Parathyroid adenoma (tissue), 2 donors: Measurements from ENCODE around the gene FRK.

Experiments used
- H2AFZ ChIP-seq: fragments of 300-600 bp; sonication (generic); one replicate; pipeline ENCODE4 v1.7.0; 2017; ENCODE audit warnings: antibody characterized with exemption, mild to moderate bottlenecking
- H3K27ac ChIP-seq: fragments of 300-600 bp; sonication (generic); one replicate; pipeline ENCODE4 v1.7.0; 2017
- H3K27me3 ChIP-seq: fragments of 300-600 bp; sonication (generic); one replicate; pipeline ENCODE4 v1.7.0; 2017; ENCODE audit warnings: low read length; ENCODE audit not compliant: control insufficient read depth, insufficient read depth
- H3K36me3 ChIP-seq: fragments of 300-600 bp; sonication (generic); one replicate; pipeline ENCODE4 v1.7.0; 2017; ENCODE audit warnings: low read length; ENCODE audit not compliant: control insufficient read depth, insufficient read depth
- H3K4me1 ChIP-seq: fragments of 300-600 bp; sonication (generic); one replicate; pipeline ENCODE4 v1.7.0; 2017; ENCODE audit warnings: control low read depth
- H3K4me2 ChIP-seq: fragments of 300-600 bp; sonication (generic); one replicate; pipeline ENCODE4 v1.7.0; 2017; ENCODE audit warnings: low read length
- H3K4me3 ChIP-seq: fragments of 300-600 bp; sonication (generic); one replicate; pipeline ENCODE4 v1.7.0; 2017; ENCODE audit warnings: low read depth, low read length
- H3K79me2 ChIP-seq: fragments of 300-600 bp; sonication (generic); one replicate; pipeline ENCODE4 v1.7.0; 2017; ENCODE audit warnings: control low read depth
- H3K9ac ChIP-seq: fragments of 300-600 bp; sonication (generic); one replicate; pipeline ENCODE4 v1.7.0; 2017; ENCODE audit warnings: mild to moderate bottlenecking
- H3K9me3 ChIP-seq: fragments of 300-600 bp; sonication (generic); one replicate; pipeline ENCODE4 v1.7.0; 2017; ENCODE audit warnings: low read length; ENCODE audit not compliant: control insufficient read depth
- CTCF ChIP-seq: fragments of 300-600 bp; sonication (generic); IDR thresholded peaks from one replicate; pipeline ENCODE4 v1.7.0; 2017; ENCODE audit warnings: antibody characterized with exemption, mild to moderate bottlenecking
- donor health status: primary hyperparathyroidism.

Gene FRK

GRCh38 chr6:116010386-116010785 is 50.3 kb downstream of the FRK start:
- H3K4me3 ChIP-seq = no peak overlapping the region
- no peak overlapping the region for H3K9ac ChIP-seq
- no peak overlapping the region for H2AFZ ChIP-seq
- no peak overlapping the region for H3K4me2 ChIP-seq
- H3K27me3 ChIP-seq = no peaks in the 10 kb centered on the region
- no peak overlapping the region for H3K27ac ChIP-seq
- no peaks in the 10 kb centered on the region for H3K4me1 ChIP-seq
- no peaks in the 10 kb centered on the region for H3K79me2 ChIP-seq
- H3K36me3 ChIP-seq = no peaks in the 10 kb centered on the region
- H3K9me3 ChIP-seq = no peaks in the 10 kb centered on the region
- no peak for TF ChIP-seq CTCF

GRCh38 chr6:116008470-116009243 is 52.0 kb downstream of the FRK start:
- H3K4me2 ChIP-seq = no peak overlapping the region
- H3K79me2 ChIP-seq = no peaks in the 10 kb centered on the region
- no peak overlapping the region for H3K9ac ChIP-seq
- no peak for TF ChIP-seq CTCF
- H3K36me3 ChIP-seq = no peaks in the 10 kb centered on the region
- no peak overlapping the region for H3K4me3 ChIP-seq
- no peak overlapping the region for H2AFZ ChIP-seq
- H3K4me1 ChIP-seq = no peaks in the 10 kb centered on the region
- H3K27ac ChIP-seq = no peak overlapping the region
- H3K9me3 ChIP-seq = no peaks in the 10 kb centered on the region
- no peaks in the 10 kb centered on the region for H3K27me3 ChIP-seq

- no peak for TF ChIP-seq CTCF
- H3K9me3 ChIP-seq = no peaks in the 10 kb centered on the region
- H3K27ac ChIP-seq = no peak overlapping the region
- no peak overlapping the region for H2AFZ ChIP-seq
- H3K4me3 ChIP-seq = no peak overlapping the region
- H3K36me3 ChIP-seq = no peaks in the 10 kb centered on the region
- no peak overlapping the region for H3K9ac ChIP-seq
- H3K79me2 ChIP-seq = no peaks in the 10 kb centered on the region
- no peaks in the 10 kb centered on the region for H3K4me1 ChIP-seq
- no peaks in the 10 kb centered on the region for H3K27me3 ChIP-seq
- no peak overlapping the region for H3K4me2 ChIP-seq
Observed at GRCh38 chr6:116004841-116005815, 55.6 kb downstream of the FRK start.

- no peaks in the 10 kb centered on the region for H3K36me3 ChIP-seq
- no peak overlapping the region for H3K4me2 ChIP-seq
- no peak overlapping the region for H2AFZ ChIP-seq
- H3K27me3 ChIP-seq = no peaks in the 10 kb centered on the region
- H3K79me2 ChIP-seq = no peaks in the 10 kb centered on the region
- H3K4me1 ChIP-seq = no peaks in the 10 kb centered on the region
- H3K9me3 ChIP-seq = no peaks in the 10 kb centered on the region
- no peak overlapping the region for H3K9ac ChIP-seq
- H3K27ac ChIP-seq = no peak overlapping the region
- no peak overlapping the region for H3K4me3 ChIP-seq
- TF ChIP-seq CTCF = no peak
Observed at GRCh38 chr6:116003668-116004067, 57.0 kb downstream of the FRK start.
